ENCODE results near the gene ZNF804B.

- TF ChIP-seq, protein P1, sequence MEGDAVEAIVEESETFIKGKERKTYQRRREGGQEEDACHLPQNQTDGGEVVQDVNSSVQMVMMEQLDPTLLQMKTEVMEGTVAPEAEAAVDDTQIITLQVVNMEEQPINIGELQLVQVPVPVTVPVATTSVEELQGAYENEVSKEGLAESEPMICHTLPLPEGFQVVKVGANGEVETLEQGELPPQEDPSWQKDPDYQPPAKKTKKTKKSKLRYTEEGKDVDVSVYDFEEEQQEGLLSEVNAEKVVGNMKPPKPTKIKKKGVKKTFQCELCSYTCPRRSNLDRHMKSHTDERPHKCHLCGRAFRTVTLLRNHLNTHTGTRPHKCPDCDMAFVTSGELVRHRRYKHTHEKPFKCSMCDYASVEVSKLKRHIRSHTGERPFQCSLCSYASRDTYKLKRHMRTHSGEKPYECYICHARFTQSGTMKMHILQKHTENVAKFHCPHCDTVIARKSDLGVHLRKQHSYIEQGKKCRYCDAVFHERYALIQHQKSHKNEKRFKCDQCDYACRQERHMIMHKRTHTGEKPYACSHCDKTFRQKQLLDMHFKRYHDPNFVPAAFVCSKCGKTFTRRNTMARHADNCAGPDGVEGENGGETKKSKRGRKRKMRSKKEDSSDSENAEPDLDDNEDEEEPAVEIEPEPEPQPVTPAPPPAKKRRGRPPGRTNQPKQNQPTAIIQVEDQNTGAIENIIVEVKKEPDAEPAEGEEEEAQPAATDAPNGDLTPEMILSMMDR (IDR thresholded peaks at IDR 0.05; ENCODE audit: borderline replicate concordance, extremely low read depth, low read length, poor library complexity, severe bottlenecking), result no peak
- no peak for TF ChIP-seq EZH2 (IDR thresholded peaks at IDR 0.05; ENCODE audit: borderline replicate concordance, low read depth, low read length, severe bottlenecking)
These were observed 300.7 kb downstream of the ZNF804B start for GRCh38 chr7:89060234-89060633.

Measured in DND-41 (cell line).